Endothelial cell of umbilical vein (primary cell): ENCODE measurements around the gene PSME3IP1. TPM values are rescaled to one million over a fixed set of nuclear protein-coding genes. Genes with fewer than 3 reads are reported as not detected.

Source experiments
- BruUV-seq: library from RNA; stranded (reverse); fragments of 400-500 nt; replicated peaks from 2 replicates; lab custom pipeline; 2021; lab: Mats Ljungman, UMichigan
- CTCF ChIA-PET: fragments of 300-600, 350-600 bp; sonication (Branson Sonifier 250); formaldehyde crosslinking; loops from one replicate; lab custom pipeline; 2021; ENCODE audit warnings: antibody characterized with exemption, inconsistent platforms; lab: Charles Lee
- POLR2A ChIA-PET: fragments of 300-600, 350-600 bp; sonication (Branson Sonifier 250); formaldehyde crosslinking; loops from one replicate; lab custom pipeline; 2021; ENCODE audit warnings: antibody characterized with exemption, inconsistent platforms; lab: Charles Lee
- DNase-seq: peaks from one replicate; pipeline ENCODE4 v3.0.0-alpha.2; 2011; ENCODE audit warnings: low read depth, low spot score
- FAIRE-seq: peaks from 2 replicates; lab custom pipeline; 2011; peaks lifted over from hg19 to GRCh38; lab: Jason Lieb, UNC
- H2AFZ ChIP-seq: 2 replicates; pipeline ENCODE4 v1.6.0; 2012; ENCODE audit warnings: low read depth, low read length, control low read depth, inconsistent platforms
- H3K27ac ChIP-seq: 2 replicates; pipeline ENCODE4 v1.5.1; 2011; ENCODE audit warnings: low read depth, mild to moderate bottlenecking, control low read depth, low read length, moderate library complexity; ENCODE audit not compliant: insufficient read depth
- H3K27me3 ChIP-seq, 2 experiments: 2 replicates each; pipeline versions ENCODE4 v1.6.0 to v1.6.1; 2011; ENCODE audit warnings: low read length in 2 of 2, mixed read lengths in 1 of 2; ENCODE audit not compliant: control insufficient read depth in 2 of 2, insufficient read depth in 2 of 2
- H3K36me3 ChIP-seq, 2 experiments: 2 replicates in 1 of 2; 3 replicates in 1 of 2; pipeline ENCODE4 v1.5.1; 2011; ENCODE audit warnings: low read length in 2 of 2, mild to moderate bottlenecking in 1 of 2, moderate library complexity in 1 of 2; ENCODE audit not compliant: control insufficient read depth in 2 of 2, insufficient read depth in 2 of 2; ENCODE audit errors: extremely low read depth in 1 of 2
- H3K4me1 ChIP-seq: 3 replicates; pipeline ENCODE4 v1.5.1; 2011; ENCODE audit warnings: mild to moderate bottlenecking, low read length; ENCODE audit not compliant: control insufficient read depth, insufficient read depth; ENCODE audit errors: extremely low read depth
- H3K4me2 ChIP-seq: 2 replicates; pipeline ENCODE4 v1.6.1; 2011; ENCODE audit warnings: low read length, control low read depth, mixed read lengths; ENCODE audit not compliant: insufficient read depth
- H3K4me3 ChIP-seq, 3 experiments: fragments of 200-600 bp in 1 of 3; sonication (generic), shearing (Covaris generic) in 1 of 3; replicated peaks in 1 of 3; 2 replicates each; pipeline ENCODE4 v1.5.1; 2011 to 2016; ENCODE audit warnings: control low read depth in 3 of 3, low read length in 3 of 3, mild to moderate bottlenecking in 2 of 3, inconsistent platforms in 1 of 3, low read depth in 1 of 3, moderate library complexity in 1 of 3; ENCODE audit not compliant: insufficient read depth in 1 of 3
- H3K79me2 ChIP-seq: 2 replicates; pipeline ENCODE4 v1.6.0; 2012; ENCODE audit warnings: low read length, inconsistent platforms; ENCODE audit not compliant: control insufficient read depth, insufficient read depth
- H3K9ac ChIP-seq: replicated peaks from 2 replicates; pipeline ENCODE3; 2011; ENCODE audit warnings: low read length, control low read depth; ENCODE audit not compliant: insufficient read depth; ENCODE audit errors: extremely low read depth
- H3K9me1 ChIP-seq: replicated peaks from 3 replicates; pipeline ENCODE4 v1.6.0; 2011; ENCODE audit warnings: mild to moderate bottlenecking, low read length; ENCODE audit not compliant: control insufficient read depth, insufficient read depth; ENCODE audit errors: extremely low read depth
- H3K9me3 ChIP-seq: replicated peaks from 2 replicates; pipeline ENCODE4 v1.5.1; 2012; ENCODE audit warnings: low read length, inconsistent platforms; ENCODE audit not compliant: control insufficient read depth, insufficient read depth
- H4K20me1 ChIP-seq: replicated peaks from 2 replicates; pipeline ENCODE3; 2011; ENCODE audit warnings: mild to moderate bottlenecking, low read length; ENCODE audit not compliant: control insufficient read depth, insufficient read depth; ENCODE audit errors: extremely low read depth
- EZH2 ChIP-seq: IDR thresholded peaks from 2 replicates; pipeline ENCODE4 v1.6.1; 2012; ENCODE audit warnings: borderline replicate concordance, low read depth, mild to moderate bottlenecking, moderate library complexity, low read length, inconsistent platforms; ENCODE audit not compliant: severe bottlenecking
- FOS ChIP-seq: IDR thresholded peaks from 2 replicates; pipeline ENCODE4 v1.6.1; 2011; ENCODE audit warnings: mild to moderate bottlenecking, low read length, moderate library complexity, borderline replicate concordance; ENCODE audit not compliant: insufficient read depth
- GATA2 ChIP-seq: IDR thresholded peaks from 2 replicates; pipeline ENCODE4 v1.7.0; 2011; ENCODE audit warnings: low read depth, mild to moderate bottlenecking, moderate library complexity, mixed read lengths, low read length; ENCODE audit not compliant: insufficient read length, insufficient read depth
- JUN ChIP-seq: IDR thresholded peaks from 2 replicates; pipeline ENCODE4 v1.6.1; 2011; ENCODE audit warnings: borderline replicate concordance, low read depth; ENCODE audit not compliant: insufficient read length, insufficient read depth
- MAX ChIP-seq: IDR thresholded peaks from 2 replicates; pipeline ENCODE4 v1.6.1; 2011; ENCODE audit not compliant: insufficient read depth, insufficient read length
- MYC ChIP-seq: IDR thresholded peaks from one replicate; pipeline ENCODE4 v1.6.1; 2011; ENCODE audit warnings: mild to moderate bottlenecking, low read depth, low read length
- POLR2A ChIP-seq: IDR thresholded peaks from 2 replicates; pipeline ENCODE4 v1.6.1; 2012; ENCODE audit warnings: low read depth, mild to moderate bottlenecking, control low read depth, low read length
- POLR2AphosphoS5 ChIP-seq: IDR thresholded peaks from 2 replicates; pipeline ENCODE4 v1.6.1; 2012; ENCODE audit warnings: low read depth, mild to moderate bottlenecking, control low read depth, low read length, moderate library complexity; ENCODE audit not compliant: insufficient read depth
- dilution Hi-C: fragments of 300-500 bp; cut with MboI; formaldehyde crosslinking; loops from one replicate; pipeline ENCODE4 v1.15.0; 2019; ENCODE audit warnings: low sequenced_read_pairs; ENCODE audit not compliant: extremely low pct_ligation_motif_present
- intact Hi-C: fragments of 100-400 bp; cut with micrococcal nuclease; formaldehyde crosslinking; loops from one replicate; pipeline ENCODE4 v1.10.0; 2022
- polyA plus RNA-seq, 4 experiments: library from polyadenylated mRNA; depleted of rRNA in 3 of 4; stranded (reverse) in 3 of 4; unstranded in 1 of 4; fragments of >200 nt; gene quantifications; 2 replicates each; pipeline versions ENCODE4 v1.2.1 to v1.2.3, GENCODE V29; 2011 to 2012; ENCODE audit warnings: missing spikeins in 1 of 4
- total RNA-seq: library from RNA; stranded (reverse); gene quantifications from 2 replicates; pipeline ENCODE4 v1.2.3, GENCODE V29; 2021
- TF ChIP-seq, protein P1 (sequence below), 2 donors: IDR thresholded peaks; 1 replicate in 1 of 2; 2 replicates in 1 of 2; pipeline ENCODE4 v1.5.1; 2011; ENCODE audit warnings: low read length in 2 of 2, mild to moderate bottlenecking in 2 of 2, moderate library complexity in 2 of 2, control low read depth in 1 of 2, inconsistent platforms in 1 of 2, low read depth in 1 of 2; ENCODE audit not compliant: insufficient read depth in 1 of 2; ENCODE audit errors: extremely low read depth in 1 of 2

The PSME3IP1 gene
- total and polyA plus RNA-seq, 2 donors (not counting 3 experiments of a cell fraction or from before 2014, with no cell fraction given): 86.2 to 91.8 TPM

GRCh38 chr16:57128771-57129389 lies 57.0 kb downstream of the PSME3IP1 start:
- Histone ChIP-seq H3K9me1 (no peaks in the 10 kb centered on the region), H3K9me3 (no peaks in the 10 kb centered on the region), H3K9ac (no peak overlapping the region), H3K79me2 (no peaks in the 10 kb centered on the region), H3K4me2 (no peak overlapping the region), H3K4me3 (no peak overlapping the region), H3K4me1 (no peaks in the 10 kb centered on the region), H3K36me3 (peaks cover 0 to 8% of the 10 kb centered on the region in 2 experiments), H2AFZ (no peak overlapping the region), H3K27me3 (no peaks in the 10 kb centered on the region), H3K27ac (no peak overlapping the region), H4K20me1 (no peaks in the 10 kb centered on the region)
- ChIA-PET POLR2A (no interaction called here), CTCF (no interaction called here)
- no TSS peak for BruUV-seq
- intact Hi-C loops: no loop called here
- DNase-seq (no peak), FAIRE-seq (no peak)
- TF ChIP-seq POLR2A (no peak), POLR2AphosphoS5 (no peak), EZH2 (no peak), MYC (no peak), JUN (no peak), MAX (no peak), FOS (no peak), GATA2 (no peak)
- TF ChIP-seq, protein P1, sequence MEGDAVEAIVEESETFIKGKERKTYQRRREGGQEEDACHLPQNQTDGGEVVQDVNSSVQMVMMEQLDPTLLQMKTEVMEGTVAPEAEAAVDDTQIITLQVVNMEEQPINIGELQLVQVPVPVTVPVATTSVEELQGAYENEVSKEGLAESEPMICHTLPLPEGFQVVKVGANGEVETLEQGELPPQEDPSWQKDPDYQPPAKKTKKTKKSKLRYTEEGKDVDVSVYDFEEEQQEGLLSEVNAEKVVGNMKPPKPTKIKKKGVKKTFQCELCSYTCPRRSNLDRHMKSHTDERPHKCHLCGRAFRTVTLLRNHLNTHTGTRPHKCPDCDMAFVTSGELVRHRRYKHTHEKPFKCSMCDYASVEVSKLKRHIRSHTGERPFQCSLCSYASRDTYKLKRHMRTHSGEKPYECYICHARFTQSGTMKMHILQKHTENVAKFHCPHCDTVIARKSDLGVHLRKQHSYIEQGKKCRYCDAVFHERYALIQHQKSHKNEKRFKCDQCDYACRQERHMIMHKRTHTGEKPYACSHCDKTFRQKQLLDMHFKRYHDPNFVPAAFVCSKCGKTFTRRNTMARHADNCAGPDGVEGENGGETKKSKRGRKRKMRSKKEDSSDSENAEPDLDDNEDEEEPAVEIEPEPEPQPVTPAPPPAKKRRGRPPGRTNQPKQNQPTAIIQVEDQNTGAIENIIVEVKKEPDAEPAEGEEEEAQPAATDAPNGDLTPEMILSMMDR (IDR thresholded peaks at IDR 0.05; ENCODE audit: extremely low read depth in 1 of 2, insufficient read depth in 1 of 2, low read depth in 1 of 2, low read length in 2 of 2): no peak
- dilution Hi-C loops: no loop called here
